Activated gamma-delta T cell treated with anti-CD3 and anti-CD28 coated beads, Interleukin-2, amount 50 U/mL, for 16 hours (primary cell): ENCODE data around the gene P2RX5.
"Not testable (repeated sequence)": the region's sequence is repeated elsewhere in the genome, so short reads cannot be mapped to it uniquely, and the experiment has no call there.

ENCODE experiments used
- DNase-seq: peaks from one replicate; pipeline ENCODE4 v3.0.0-alpha.2; 2020; ENCODE audit warnings: low read depth

Gene P2RX5, protein sequence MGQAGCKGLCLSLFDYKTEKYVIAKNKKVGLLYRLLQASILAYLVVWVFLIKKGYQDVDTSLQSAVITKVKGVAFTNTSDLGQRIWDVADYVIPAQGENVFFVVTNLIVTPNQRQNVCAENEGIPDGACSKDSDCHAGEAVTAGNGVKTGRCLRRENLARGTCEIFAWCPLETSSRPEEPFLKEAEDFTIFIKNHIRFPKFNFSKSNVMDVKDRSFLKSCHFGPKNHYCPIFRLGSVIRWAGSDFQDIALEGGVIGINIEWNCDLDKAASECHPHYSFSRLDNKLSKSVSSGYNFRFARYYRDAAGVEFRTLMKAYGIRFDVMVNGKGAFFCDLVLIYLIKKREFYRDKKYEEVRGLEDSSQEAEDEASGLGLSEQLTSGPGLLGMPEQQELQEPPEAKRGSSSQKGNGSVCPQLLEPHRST

GRCh38 chr17:3695723-3696411 is at the start of gene P2RX5:
P2RX5 (minus strand) TSS chr17:3696155; CDS start chr17:3696005, 150 bp downstream.
- DNase-seq, result peak; percentile 12

DNA sequence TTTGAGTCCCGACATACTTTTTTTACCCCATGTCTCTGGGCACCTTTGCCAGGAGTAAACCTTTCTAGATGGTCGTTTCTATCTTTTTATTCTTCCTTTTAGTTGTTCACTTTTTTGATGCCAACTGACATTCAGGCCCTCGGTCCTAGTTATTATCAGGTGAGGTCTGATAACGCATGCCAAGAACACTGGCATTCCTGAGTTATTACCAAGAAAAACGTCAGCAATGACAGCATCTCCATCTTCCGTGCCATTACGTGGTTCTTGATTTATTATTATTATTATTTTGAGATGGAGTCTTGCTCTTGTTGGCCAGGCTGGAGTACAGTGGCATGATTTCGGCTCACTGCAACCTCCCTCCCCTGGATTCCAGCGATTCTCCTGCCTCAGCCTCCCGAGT is 49.1 kb upstream of the P2RX5 start:
- DNase-seq, result no peak

GRCh38 chr17:3744014-3744413 is 48.1 kb upstream of the P2RX5 start:
- no peak for DNase-seq

GRCh38 chr17:3740611-3741073 is 44.7 kb upstream of the P2RX5 start:
- DNase-seq, result peak; percentile 33

DNA sequence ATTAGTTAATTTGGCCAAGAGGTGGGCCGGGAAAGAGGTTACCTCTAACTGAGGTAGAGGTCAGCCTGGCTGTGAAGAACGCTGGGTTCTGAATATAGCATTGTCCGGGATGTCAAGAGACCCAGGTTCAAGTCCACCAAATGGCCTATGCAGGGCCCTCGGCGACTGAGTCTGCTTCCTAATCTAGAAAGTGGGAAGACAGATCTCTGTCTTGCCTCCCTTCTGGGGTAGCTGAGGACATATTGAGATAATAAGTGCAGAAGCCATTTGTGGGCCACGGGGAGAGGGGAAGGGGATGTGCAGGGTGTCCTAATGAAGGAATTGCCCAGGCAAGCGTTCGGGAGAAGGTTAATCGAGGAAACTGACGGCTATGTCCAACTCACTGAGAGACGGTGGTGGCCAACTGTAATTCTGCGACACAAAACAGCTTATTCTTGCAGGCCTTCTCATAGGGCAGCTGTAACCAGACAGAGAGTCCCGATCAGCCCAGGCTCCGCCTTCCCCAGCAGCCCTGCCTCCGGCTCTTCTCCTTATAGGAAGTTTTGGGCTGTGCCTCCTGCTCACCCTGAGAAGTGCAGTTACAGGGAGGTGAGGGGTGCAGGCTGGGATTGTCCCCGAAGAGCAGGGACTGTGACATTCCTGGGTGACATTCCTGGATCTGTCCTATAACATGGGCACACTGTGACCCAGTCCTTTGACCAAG is 43.6 kb upstream of the P2RX5 start:
- no peak for DNase-seq

- peak; percentile 71 for DNase-seq
Measured at GRCh38 chr17:3738562-3739295, 42.8 kb upstream of the P2RX5 start.

GRCh38 chr17:3735515-3735914 is 39.6 kb upstream of the P2RX5 start:
- no peak for DNase-seq

GRCh38 chr17:3734911-3735276 is 38.9 kb upstream of the P2RX5 start:
- not testable (repeated sequence) for DNase-seq

DNA sequence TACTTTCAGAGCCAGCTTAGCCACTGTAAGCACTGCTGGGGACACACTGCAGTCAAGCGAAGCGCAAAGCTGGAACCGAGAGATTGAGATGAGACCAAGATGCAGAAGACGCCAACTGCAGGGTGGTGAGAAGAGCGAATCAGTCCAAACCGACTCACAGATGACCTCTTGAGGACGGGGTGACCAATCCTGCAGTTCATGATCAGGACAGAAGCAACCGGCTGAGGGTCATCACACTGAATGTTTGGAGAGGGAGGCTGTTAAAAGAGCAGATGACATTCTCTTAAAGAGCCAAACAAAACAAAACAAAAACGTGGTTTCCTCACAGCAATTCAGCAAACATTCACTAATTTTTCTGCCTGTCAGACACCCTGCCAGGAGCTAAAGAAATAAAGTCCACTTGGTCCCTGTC is 36.3 kb upstream of the P2RX5 start:
- no peak for DNase-seq

- DNase-seq, result no peak
Measured at GRCh38 chr17:3730881-3731429, 35.0 kb upstream of the P2RX5 start.

- DNase-seq, result no peak
Measured at GRCh38 chr17:3729881-3730280, 33.9 kb upstream of the P2RX5 start.

GRCh38 chr17:3728099-3728498 is 32.1 kb upstream of the P2RX5 start:
- not testable (repeated sequence) for DNase-seq

DNA sequence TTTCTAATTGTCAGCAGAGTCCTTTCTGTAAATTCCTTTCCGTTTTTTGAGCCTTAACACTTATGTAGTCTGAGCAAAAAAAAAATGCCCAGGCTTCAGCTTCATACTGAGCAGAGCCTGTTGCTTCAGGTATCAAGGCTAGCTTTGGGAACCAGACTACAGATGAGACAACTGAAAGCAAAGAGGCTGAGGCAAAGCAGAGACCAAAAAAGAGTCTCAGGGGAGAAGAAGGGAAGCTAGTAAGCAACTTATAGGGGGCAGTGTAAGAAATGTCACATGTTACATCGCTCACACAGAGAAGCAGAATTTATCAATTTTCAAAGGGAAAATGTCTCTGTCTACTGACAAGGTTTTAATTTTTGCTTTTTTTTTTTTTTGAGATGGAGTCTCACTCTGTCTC is 31.1 kb upstream of the P2RX5 start:
- no peak for DNase-seq

- DNase-seq, result no peak
Measured at GRCh38 chr17:3724378-3725077, 28.6 kb upstream of the P2RX5 start.

- DNase-seq, result peak; percentile 86
Measured at GRCh38 chr17:3723556-3724377, 27.8 kb upstream of the P2RX5 start, which contains the start of gene HASPIN. HASPIN (plus strand) TSS chr17:3723903; CDS start chr17:3723936, 33 bp downstream.

GRCh38 chr17:3723188-3723555 is 27.2 kb upstream of the P2RX5 start:
- DNase-seq, result no peak

GRCh38 chr17:3722716-3723115 is 26.8 kb upstream of the P2RX5 start:
- no peak for DNase-seq

DNA sequence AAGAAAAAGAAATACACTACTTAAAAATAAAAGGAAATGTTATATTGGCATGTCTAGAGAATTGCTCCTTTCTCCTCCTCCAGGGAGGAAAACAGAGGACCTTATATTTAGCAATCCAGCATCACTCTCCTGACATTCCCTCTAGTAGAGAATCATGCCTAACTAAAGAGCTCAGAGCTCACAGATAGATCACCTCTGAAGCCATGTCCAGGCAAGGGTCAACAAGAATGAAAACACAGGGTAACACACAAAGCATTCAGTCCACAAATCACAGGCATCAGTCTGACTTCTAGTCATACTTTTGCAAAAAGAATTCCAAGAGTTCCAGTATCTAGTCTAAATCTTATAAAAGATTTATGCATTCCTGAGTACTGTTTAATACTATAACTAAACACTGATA is 23.3 kb upstream of the P2RX5 start:
- DNase-seq, result no peak

DNA sequence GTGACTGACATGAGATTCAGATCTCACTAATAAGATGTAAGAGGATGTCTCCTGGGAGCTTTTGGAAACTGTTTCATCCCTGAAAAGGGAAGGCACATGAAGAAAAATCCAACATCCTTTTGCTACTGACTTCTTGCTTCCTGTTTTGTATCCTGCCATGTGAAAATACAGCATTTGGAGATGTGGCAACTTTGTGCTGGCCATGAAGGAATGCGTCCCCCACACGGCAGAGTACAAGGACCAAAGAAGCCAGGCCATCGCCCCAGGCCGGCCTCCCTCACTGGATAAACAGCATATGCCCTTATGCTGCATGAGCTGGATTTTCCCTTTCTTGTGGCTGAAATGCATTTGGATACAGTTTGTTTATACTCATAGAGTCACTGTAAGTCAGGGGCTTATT is 22.2 kb upstream of the P2RX5 start:
- no peak for DNase-seq

DNA sequence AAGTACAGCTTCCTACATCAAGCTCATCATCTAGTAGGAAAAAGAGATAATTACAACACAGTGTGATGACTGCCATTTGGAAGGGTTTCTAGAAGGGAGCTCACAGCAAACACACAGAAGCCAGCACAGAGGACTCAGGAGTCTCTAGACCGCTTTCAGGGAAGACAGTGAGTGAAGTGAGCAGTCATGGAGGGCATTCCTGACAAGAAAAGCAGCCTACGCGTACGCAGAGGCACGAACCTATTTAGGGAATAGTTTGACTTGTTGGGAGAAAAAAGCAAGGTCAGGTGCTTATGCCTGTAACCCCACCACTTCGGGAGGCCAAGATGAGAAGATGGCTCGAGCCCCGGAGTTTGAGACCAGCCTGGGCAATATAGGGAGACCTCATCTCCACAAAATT is 19.3 kb upstream of the P2RX5 start:
- DNase-seq, result no peak
